Fibroblast of skin of abdomen (primary cell): Measurements from ENCODE around the gene MKI67. TPM values are rescaled to one million over a fixed set of nuclear protein-coding genes. Genes with fewer than 3 reads are reported as not detected.
"Not testable (repeated sequence)": the region's sequence is repeated elsewhere in the genome, so short reads cannot be mapped to it uniquely, and the experiment has no call there.

ENCODE experiments used
- DNase-seq: peaks from one replicate; pipeline ENCODE4 v3.0.0-alpha.2; 2013
- polyA plus RNA-seq, 2 experiments: library from polyadenylated mRNA; unstranded; fragments of 120-200 nt; gene quantifications; one replicate each; pipeline ENCODE4 v1.2.1, GENCODE V29; 2013; ENCODE audit not compliant: insufficient read length in 2 of 2

The MKI67 gene
- 46.3 TPM for polyA plus RNA-seq (2013, experiment 1 of 2; ENCODE audit: insufficient read length)
- 40.7 TPM for polyA plus RNA-seq (2013, experiment 2 of 2; ENCODE audit: insufficient read length)

GRCh38 chr10:128125944-128126764, at the start of gene MKI67:
MKI67 (minus strand) TSS chr10:128126423; CDS start chr10:128125667, 756 bp downstream.
- DNase-seq = peak; percentile 90

- DNase-seq = no peak
These were observed 48.6 kb upstream of the MKI67 start for GRCh38 chr10:128174581-128175559.

GRCh38 chr10:128173386-128173785, 47.2 kb upstream of the MKI67 start:
- DNase-seq = peak; percentile 8

- DNase-seq = no peak
These were observed 46.5 kb upstream of the MKI67 start for GRCh38 chr10:128172756-128173155.

- DNase-seq = no peak
These were observed 43.7 kb upstream of the MKI67 start for GRCh38 chr10:128169811-128170379.

GRCh38 chr10:128167926-128168520, 41.8 kb upstream of the MKI67 start:
- DNase-seq = no peak

- not testable (repeated sequence) for DNase-seq
These were observed 40.9 kb upstream of the MKI67 start for GRCh38 chr10:128167123-128167522.

GRCh38 chr10:128166151-128166550, 39.9 kb upstream of the MKI67 start:
- DNase-seq = no peak

GRCh38 chr10:128165536-128165935, 39.3 kb upstream of the MKI67 start:
- no peak for DNase-seq

- no peak for DNase-seq
These were observed 37.5 kb upstream of the MKI67 start for GRCh38 chr10:128163701-128164100.

- DNase-seq = no peak
These were observed 34.8 kb upstream of the MKI67 start for GRCh38 chr10:128161031-128161430.

- DNase-seq = no peak
These were observed 34.1 kb upstream of the MKI67 start for GRCh38 chr10:128160297-128160711.

GRCh38 chr10:128158021-128158795, 32.0 kb upstream of the MKI67 start:
- DNase-seq = no peak

- no peak for DNase-seq
These were observed 31.0 kb upstream of the MKI67 start for GRCh38 chr10:128156999-128157755.

GRCh38 chr10:128152741-128153580, 26.7 kb upstream of the MKI67 start:
- DNase-seq = no peak

GRCh38 chr10:128151031-128151430, 24.8 kb upstream of the MKI67 start:
- DNase-seq = no peak

- DNase-seq = no peak
These were observed 24.3 kb upstream of the MKI67 start for GRCh38 chr10:128150561-128150960.

- DNase-seq = peak; percentile 53
These were observed 23.8 kb upstream of the MKI67 start for GRCh38 chr10:128150045-128150493.

- DNase-seq = no peak
These were observed 23.2 kb upstream of the MKI67 start for GRCh38 chr10:128149267-128150014.
